ENCODE results near the gene RAB11FIP4. TPM values are rescaled to one million over a fixed set of nuclear protein-coding genes. Genes with fewer than 3 reads are reported as not detected.

The RAB11FIP4 gene
- total RNA-seq, 2 experiments from 2014 or later: 23.9 to 35.5 TPM

GRCh38 chr17:31456814-31457213 is 65.3 kb downstream of the RAB11FIP4 start:
- no peak for DNase-seq
- H3K4me3 Mint-ChIP-seq: no peak overlapping the region
- no peak overlapping the region for H3K27ac Mint-ChIP-seq
- H3K27me3 Mint-ChIP-seq: peaks cover 3% of the 10 kb centered on the region
- CTCF ChIA-PET: no interaction called here
- no peak for ATAC-seq
- no peaks in the 10 kb centered on the region for H3K9me3 Mint-ChIP-seq (ENCODE audit: low read depth)
- H3K4me1 Mint-ChIP-seq: peaks cover 4% of the 10 kb centered on the region
- no peaks in the 10 kb centered on the region for H3K36me3 Mint-ChIP-seq

GRCh38 chr17:31457391-31458234 is 66.1 kb downstream of the RAB11FIP4 start:
- no peak for ATAC-seq
- peaks cover 3% of the 10 kb centered on the region for H3K27me3 Mint-ChIP-seq

GRCh38 chr17:31458829-31459228 is 67.4 kb downstream of the RAB11FIP4 start:
- peaks cover 3% of the 10 kb centered on the region for H3K27me3 Mint-ChIP-seq
- ATAC-seq: no peak
- CTCF ChIA-PET: no interaction called here
- no peaks in the 10 kb centered on the region for H3K9me3 Mint-ChIP-seq (ENCODE audit: low read depth)
- no peaks in the 10 kb centered on the region for H3K36me3 Mint-ChIP-seq
- H3K4me1 Mint-ChIP-seq: peaks cover 4% of the 10 kb centered on the region
- H3K27ac Mint-ChIP-seq: no peak overlapping the region
- DNase-seq: no peak
- no peak overlapping the region for H3K4me3 Mint-ChIP-seq

More at GRCh38 chr17:31457391-31458234, 66.1 kb downstream of the RAB11FIP4 start:
- Mint-ChIP-seq H3K27ac (no peak overlapping the region), H3K36me3 (no peaks in the 10 kb centered on the region), H3K4me1 (peaks cover 4% of the 10 kb centered on the region), H3K4me3 (no peak overlapping the region), H3K9me3 (ENCODE audit: low read depth) (no peaks in the 10 kb centered on the region)
- no peak for DNase-seq
- CTCF ChIA-PET: no interaction called here

GRCh38 chr17:31459716-31460115 is 68.2 kb downstream of the RAB11FIP4 start:
- Mint-ChIP-seq H3K4me3 (no peak overlapping the region), H3K27ac (no peak overlapping the region), H3K27me3 (peaks cover 3% of the 10 kb centered on the region), H3K4me1 (peaks cover 4% of the 10 kb centered on the region), H3K9me3 (ENCODE audit: low read depth) (no peaks in the 10 kb centered on the region), H3K36me3 (no peaks in the 10 kb centered on the region)
- CTCF ChIA-PET: no interaction called here
- DNase-seq: no peak
- no peak for ATAC-seq

- H3K27ac Mint-ChIP-seq: no peak overlapping the region
- H3K36me3 Mint-ChIP-seq: no peaks in the 10 kb centered on the region
- CTCF ChIA-PET: no interaction called here
- no peak for ATAC-seq
- no peak overlapping the region for H3K4me3 Mint-ChIP-seq
- H3K4me1 Mint-ChIP-seq: peaks cover 4% of the 10 kb centered on the region
- no peak for DNase-seq
- peaks cover 3% of the 10 kb centered on the region for H3K27me3 Mint-ChIP-seq
- H3K9me3 Mint-ChIP-seq (ENCODE audit: low read depth): no peaks in the 10 kb centered on the region
These were observed 68.8 kb downstream of the RAB11FIP4 start for GRCh38 chr17:31460226-31460721.

- H3K4me3 Mint-ChIP-seq: no peak overlapping the region
- CTCF ChIA-PET: interaction anchor here (1.2 kb wide), 1 partner anchor 22 kb away, joined by 3 read pairs; no protein-coding TSS in a partner anchor
- H3K27ac Mint-ChIP-seq: no peak overlapping the region
- H3K36me3 Mint-ChIP-seq: no peaks in the 10 kb centered on the region
- DNase-seq (no peak), ATAC-seq (no peak)
- peaks cover 4% of the 10 kb centered on the region for H3K4me1 Mint-ChIP-seq
- peaks cover 3% of the 10 kb centered on the region for H3K27me3 Mint-ChIP-seq
- no peaks in the 10 kb centered on the region for H3K9me3 Mint-ChIP-seq (ENCODE audit: low read depth)
These were observed 69.8 kb downstream of the RAB11FIP4 start for GRCh38 chr17:31461227-31461810.

- ATAC-seq (no peak), DNase-seq (no peak)
- CTCF ChIA-PET: interaction anchor here (1.2 kb wide), 1 partner anchor 23 kb away, joined by 3 read pairs; no protein-coding TSS in a partner anchor
- Mint-ChIP-seq H3K27me3 (peaks cover 3% of the 10 kb centered on the region), H3K9me3 (ENCODE audit: low read depth) (no peaks in the 10 kb centered on the region), H3K4me3 (no peak overlapping the region), H3K27ac (no peak overlapping the region), H3K36me3 (no peaks in the 10 kb centered on the region), H3K4me1 (peaks cover 9% of the 10 kb centered on the region)
These were observed 70.8 kb downstream of the RAB11FIP4 start for GRCh38 chr17:31462261-31462660.

GRCh38 chr17:31466096-31466760 is 74.8 kb downstream of the RAB11FIP4 start:
- DNase-seq: no peak
- H3K4me3 Mint-ChIP-seq: no peak overlapping the region
- H3K4me1 Mint-ChIP-seq: peaks cover 34% of the 10 kb centered on the region
- ATAC-seq: no peak
- no peaks in the 10 kb centered on the region for H3K36me3 Mint-ChIP-seq
- H3K9me3 Mint-ChIP-seq (ENCODE audit: low read depth): no peaks in the 10 kb centered on the region
- H3K27me3 Mint-ChIP-seq: no peaks in the 10 kb centered on the region
- H3K27ac Mint-ChIP-seq: no peak overlapping the region
- CTCF ChIA-PET: interaction anchor here (1.5 kb wide), 1 partner anchor 60 kb away, joined by 4 read pairs; no protein-coding TSS in a partner anchor

GRCh38 chr17:31467502-31468256 is 76.2 kb downstream of the RAB11FIP4 start:
- H3K27ac Mint-ChIP-seq: peak overlapping the region; percentile 62
- peaks cover 2% of the 10 kb centered on the region for H3K27me3 Mint-ChIP-seq
- ATAC-seq: peak; percentile 26
- CTCF ChIA-PET: interaction anchor here (1.5 kb wide), 1 partner anchor 58 kb away, joined by 4 read pairs; no protein-coding TSS in a partner anchor
- H3K4me3 Mint-ChIP-seq: no peak overlapping the region
- H3K4me1 Mint-ChIP-seq: peaks cover 35% of the 10 kb centered on the region
- no peak for DNase-seq
- no peaks in the 10 kb centered on the region for H3K36me3 Mint-ChIP-seq
- no peaks in the 10 kb centered on the region for H3K9me3 Mint-ChIP-seq (ENCODE audit: low read depth)

GRCh38 chr17:31469959-31470358 is 78.5 kb downstream of the RAB11FIP4 start:
- ATAC-seq: peak; percentile 35
- H3K4me1 Mint-ChIP-seq: peaks cover 35% of the 10 kb centered on the region
- no peak overlapping the region for H3K27ac Mint-ChIP-seq
- H3K36me3 Mint-ChIP-seq: no peaks in the 10 kb centered on the region
- no peak overlapping the region for H3K4me3 Mint-ChIP-seq
- H3K27me3 Mint-ChIP-seq: peaks cover 5% of the 10 kb centered on the region
- DNase-seq: no peak
- CTCF ChIA-PET: interaction anchor here (0.6 to 2.4 kb wide), 3 partner anchors 33 to 372 kb away, joined by 3 to 6 read pairs (median 4); no protein-coding TSS in a partner anchor
- no peaks in the 10 kb centered on the region for H3K9me3 Mint-ChIP-seq (ENCODE audit: low read depth)

GRCh38 chr17:31470592-31470991 is 79.1 kb downstream of the RAB11FIP4 start:
- H3K4me1 Mint-ChIP-seq: peaks cover 35% of the 10 kb centered on the region
- no peak overlapping the region for H3K27ac Mint-ChIP-seq
- H3K9me3 Mint-ChIP-seq (ENCODE audit: low read depth): no peaks in the 10 kb centered on the region
- ATAC-seq (no peak), DNase-seq (no peak)
- H3K4me3 Mint-ChIP-seq: no peak overlapping the region
- CTCF ChIA-PET: interaction anchor here (0.7 to 2.4 kb wide), 3 partner anchors 38 to 372 kb away, joined by 3 to 6 read pairs (median 3); no protein-coding TSS in a partner anchor
- H3K27me3 Mint-ChIP-seq: peaks cover 5% of the 10 kb centered on the region
- no peaks in the 10 kb centered on the region for H3K36me3 Mint-ChIP-seq

GRCh38 chr17:31472137-31472536 is 80.7 kb downstream of the RAB11FIP4 start:
- ATAC-seq (no peak), DNase-seq (no peak)
- no peak overlapping the region for H3K27ac Mint-ChIP-seq
- no peaks in the 10 kb centered on the region for H3K36me3 Mint-ChIP-seq
- H3K4me3 Mint-ChIP-seq: no peak overlapping the region
- CTCF ChIA-PET: no interaction called here
- peaks cover 31% of the 10 kb centered on the region for H3K4me1 Mint-ChIP-seq
- H3K27me3 Mint-ChIP-seq: peaks cover 5% of the 10 kb centered on the region
- H3K9me3 Mint-ChIP-seq (ENCODE audit: low read depth): no peaks in the 10 kb centered on the region
